Right atrium auricular region (tissue), 2 donors: Measurements from ENCODE around the gene CDC42BPG. TPM values are rescaled to one million over a fixed set of nuclear protein-coding genes. Genes with fewer than 3 reads are reported as not detected.

Experiments used
- DNase-seq: peaks from one replicate; pipeline ENCODE4 v3.0.0-alpha.2; 2019; ENCODE audit warnings: low spot score
- H3K27ac ChIP-seq, 2 donors: fragments of 200-600 bp; sonication (generic); 1 replicate in 1 of 2; 2 replicates in 1 of 2; pipeline ENCODE4 v1.5.1; 2016 to 2019
- H3K27me3 ChIP-seq, 2 donors: fragments of 200-600 bp; sonication (generic); one replicate each; pipeline versions ENCODE4 v1.5.1 to v1.6.0; 2017 to 2019
- H3K36me3 ChIP-seq: fragments of 200-600 bp; sonication (generic); one replicate; pipeline ENCODE4 v1.5.1; 2016
- H3K4me1 ChIP-seq, 2 donors: fragments of 200-600 bp; sonication (generic); one replicate each; pipeline versions ENCODE4 v1.5.1 to v1.6.0; 2017 to 2019
- H3K4me3 ChIP-seq, 2 donors: fragments of 200-600 bp; sonication (generic); 1 replicate in 1 of 2; 2 replicates in 1 of 2; pipeline ENCODE4 v1.5.1; 2017 to 2019; ENCODE audit warnings: mild to moderate bottlenecking in 1 of 2, moderate library complexity in 1 of 2
- H3K9me3 ChIP-seq, 2 donors: fragments of 200-600 bp; sonication (generic); one replicate each; pipeline ENCODE4 v1.5.1; 2019
- CTCF ChIP-seq, 2 donors: fragments of 200-600 bp; sonication (generic); IDR thresholded peaks; one replicate each; pipeline ENCODE4 v1.5.1; 2019; ENCODE audit warnings: antibody characterized with exemption in 2 of 2
- total RNA-seq, 2 donors: library from RNA; depleted of rRNA; stranded (reverse); fragments of >200 nt; gene quantifications; one replicate each; pipeline ENCODE4 v1.1.0, GENCODE V29; 2016

The CDC42BPG gene
- total RNA-seq, 2 donors from 2014 or later = 0.33 to 1.0 TPM

GRCh38 chr11:64796757-64797541 is 47.5 kb downstream of the CDC42BPG start:
- H3K27ac ChIP-seq = no peak overlapping the region
- H3K4me3 ChIP-seq = no peak overlapping the region
- no peak for DNase-seq
- no peak for TF ChIP-seq CTCF (IDR thresholded peaks at IDR 0.05)
- H3K36me3 ChIP-seq = peaks cover 18% of the 10 kb centered on the region
- H3K27me3 ChIP-seq = no peaks in the 10 kb centered on the region
- H3K4me1 ChIP-seq = peaks cover 0 to 7% of the 10 kb centered on the region in 2 donors
- H3K9me3 ChIP-seq = no peaks in the 10 kb centered on the region

GRCh38 chr11:64796047-64796756 is 48.3 kb downstream of the CDC42BPG start:
- no peak overlapping the region for H3K4me3 ChIP-seq
- TF ChIP-seq CTCF (IDR thresholded peaks at IDR 0.05) = no peak
- no peak for DNase-seq
- H3K4me1 ChIP-seq = no peaks in the 10 kb centered on the region
- H3K9me3 ChIP-seq = no peaks in the 10 kb centered on the region
- H3K27me3 ChIP-seq = no peaks in the 10 kb centered on the region
- peaks cover 25% of the 10 kb centered on the region for H3K36me3 ChIP-seq
- H3K27ac ChIP-seq = no peak overlapping the region

GRCh38 chr11:64794526-64794925 is 49.9 kb downstream of the CDC42BPG start:
- H3K27ac ChIP-seq = no peak overlapping the region
- no peaks in the 10 kb centered on the region for H3K9me3 ChIP-seq
- H3K4me3 ChIP-seq = no peak overlapping the region
- DNase-seq = no peak
- no peaks in the 10 kb centered on the region for H3K27me3 ChIP-seq
- no peak for TF ChIP-seq CTCF (IDR thresholded peaks at IDR 0.05)
- H3K4me1 ChIP-seq = no peaks in the 10 kb centered on the region
- H3K36me3 ChIP-seq = peaks cover 36% of the 10 kb centered on the region

GRCh38 chr11:64793271-64794160 is 50.9 kb downstream of the CDC42BPG start:
- H3K27me3 ChIP-seq = no peaks in the 10 kb centered on the region

More at GRCh38 chr11:64793271-64794160, 50.9 kb downstream of the CDC42BPG start:
- no peak for TF ChIP-seq CTCF (IDR thresholded peaks at IDR 0.05)
- DNase-seq = no peak
- Histone ChIP-seq H3K4me3 (no peak overlapping the region), H3K36me3 (peaks cover 41% of the 10 kb centered on the region), H3K27ac (no peak overlapping the region), H3K9me3 (no peaks in the 10 kb centered on the region), H3K4me1 (no peaks in the 10 kb centered on the region)
